Hepatocyte (in vitro differentiated cells): ENCODE results near the gene SEMA3A. TPM values are rescaled to one million over a fixed set of nuclear protein-coding genes. Genes with fewer than 3 reads are reported as not detected.

Experiments used
- DNase-seq: peaks from one replicate; pipeline ENCODE4 v3.0.0-alpha.2; 2016; ENCODE audit warnings: low spot score
- H2AFZ ChIP-seq: fragments of 200-600 bp; sonication (generic); 2 replicates; pipeline ENCODE4 v1.6.0; 2016; ENCODE audit warnings: antibody characterized with exemption, mild to moderate bottlenecking
- H3K27ac ChIP-seq: fragments of 200-600 bp; sonication (generic); 2 replicates; pipeline ENCODE4 v1.5.1; 2016; ENCODE audit warnings: mild to moderate bottlenecking
- H3K27me3 ChIP-seq: fragments of 200-600 bp; sonication (generic); 2 replicates; pipeline ENCODE4 v1.6.1; 2016
- H3K36me3 ChIP-seq: fragments of 200-600 bp; sonication (generic); replicated peaks from 2 replicates; pipeline ENCODE4 v1.5.1; 2016; ENCODE audit warnings: low read depth; ENCODE audit not compliant: insufficient read depth
- H3K4me1 ChIP-seq: fragments of 200-600 bp; sonication (generic); 2 replicates; pipeline ENCODE4 v1.5.1; 2016; ENCODE audit warnings: mild to moderate bottlenecking, moderate library complexity; ENCODE audit not compliant: insufficient read depth
- H3K4me2 ChIP-seq: fragments of 200-600 bp; sonication (generic); 2 replicates; pipeline ENCODE4 v1.6.0; 2016
- H3K4me3 ChIP-seq: fragments of 200-600 bp; sonication (generic); 2 replicates; pipeline ENCODE4 v1.5.1; 2016; ENCODE audit warnings: mild to moderate bottlenecking
- H3K79me2 ChIP-seq: fragments of 200-600 bp; sonication (generic); 2 replicates; pipeline ENCODE4 v1.6.0; 2017; ENCODE audit warnings: mild to moderate bottlenecking
- H3K9me2 ChIP-seq: fragments of 200-600 bp; sonication (generic); replicated peaks from 2 replicates; pipeline ENCODE4 v1.6.0; 2017; ENCODE audit warnings: mild to moderate bottlenecking; ENCODE audit not compliant: insufficient read depth
- H3K9me3 ChIP-seq: fragments of 200-600 bp; sonication (generic); 2 replicates; pipeline ENCODE4 v1.5.1; 2016; ENCODE audit warnings: low read depth, mild to moderate bottlenecking
- H4K20me1 ChIP-seq: fragments of 200-600 bp; sonication (generic); 2 replicates; pipeline ENCODE4 v1.6.0; 2016; ENCODE audit warnings: mild to moderate bottlenecking; ENCODE audit not compliant: insufficient read depth, poor library complexity, severe bottlenecking
- EZH2 ChIP-seq: fragments of 200-600 bp; sonication (generic); IDR thresholded peaks from 2 replicates; pipeline ENCODE4 v1.6.1; 2016; ENCODE audit warnings: antibody characterized with exemption, mild to moderate bottlenecking, borderline replicate concordance
- EZH2phosphoT487 ChIP-seq: fragments of 200-600 bp; sonication (generic); IDR thresholded peaks from one replicate; pipeline ENCODE4 v1.6.1; 2018; ENCODE audit warnings: antibody characterized with exemption, mild to moderate bottlenecking, low read depth, moderate library complexity; ENCODE audit not compliant: unreplicated experiment, severe bottlenecking
- whole genome bisulfite sequencing: methylation state at CpG from one replicate; pipeline ENCODE4 v1.1.6; 2016; ENCODE audit warnings: low lambda C conversion rate; ENCODE audit errors: missing lambda C conversion rate; 5-methylcytosine and 5-hydroxymethylcytosine counted together
- polyA plus RNA-seq: library from polyadenylated mRNA; unstranded; fragments of >200 nt; fragmentation: Nextera tagmentation; extraction: Ambion mirVana; gene quantifications from 2 replicates; pipeline ENCODE4 v1.2.1, GENCODE V29; 2016
- total RNA-seq: library from RNA; depleted of rRNA; stranded (reverse); fragments of >200 nt; gene quantifications from 2 replicates; pipeline ENCODE4 v1.2.3, GENCODE V29; 2014
- TF ChIP-seq, protein P1 (sequence below): fragments of 200-600 bp; sonication (generic); IDR thresholded peaks from 2 replicates; pipeline ENCODE4 v1.5.1; 2016; ENCODE audit warnings: antibody characterized with exemption, mild to moderate bottlenecking; ENCODE audit not compliant: poor library complexity

The SEMA3A gene
- total and polyA plus RNA-seq, 2 experiments from 2014 or later: 19.3 to 64.6 TPM

DNA sequence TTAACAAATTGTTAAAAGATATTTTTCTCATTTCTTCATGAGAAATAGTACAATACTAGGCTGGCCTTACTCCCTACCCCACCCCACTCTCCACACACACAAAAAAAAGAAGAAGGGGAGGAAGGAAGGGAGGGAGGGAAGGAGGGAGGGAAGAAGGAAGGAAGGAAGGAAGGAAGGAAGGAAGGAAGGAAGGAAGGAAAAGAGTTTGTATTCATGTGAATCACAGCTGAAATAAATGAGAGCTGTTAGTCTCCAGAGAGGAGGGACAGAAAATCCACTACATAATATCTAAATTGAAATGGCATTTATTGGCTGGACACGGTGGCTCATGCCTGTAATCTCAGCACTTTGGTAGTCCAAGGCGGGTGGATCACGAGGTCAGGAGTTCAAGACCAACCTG is 57.8 kb downstream of the SEMA3A start:
- WGBS: 84% methylated on average over 3 of the region's 3 CpGs
- DNase-seq: no peak
- no peaks in the 10 kb centered on the region for H3K27me3 ChIP-seq
- no peak overlapping the region for H3K4me2 ChIP-seq
- H3K36me3 ChIP-seq: peaks cover 3% of the 10 kb centered on the region
- TF ChIP-seq, protein P1, sequence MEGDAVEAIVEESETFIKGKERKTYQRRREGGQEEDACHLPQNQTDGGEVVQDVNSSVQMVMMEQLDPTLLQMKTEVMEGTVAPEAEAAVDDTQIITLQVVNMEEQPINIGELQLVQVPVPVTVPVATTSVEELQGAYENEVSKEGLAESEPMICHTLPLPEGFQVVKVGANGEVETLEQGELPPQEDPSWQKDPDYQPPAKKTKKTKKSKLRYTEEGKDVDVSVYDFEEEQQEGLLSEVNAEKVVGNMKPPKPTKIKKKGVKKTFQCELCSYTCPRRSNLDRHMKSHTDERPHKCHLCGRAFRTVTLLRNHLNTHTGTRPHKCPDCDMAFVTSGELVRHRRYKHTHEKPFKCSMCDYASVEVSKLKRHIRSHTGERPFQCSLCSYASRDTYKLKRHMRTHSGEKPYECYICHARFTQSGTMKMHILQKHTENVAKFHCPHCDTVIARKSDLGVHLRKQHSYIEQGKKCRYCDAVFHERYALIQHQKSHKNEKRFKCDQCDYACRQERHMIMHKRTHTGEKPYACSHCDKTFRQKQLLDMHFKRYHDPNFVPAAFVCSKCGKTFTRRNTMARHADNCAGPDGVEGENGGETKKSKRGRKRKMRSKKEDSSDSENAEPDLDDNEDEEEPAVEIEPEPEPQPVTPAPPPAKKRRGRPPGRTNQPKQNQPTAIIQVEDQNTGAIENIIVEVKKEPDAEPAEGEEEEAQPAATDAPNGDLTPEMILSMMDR: no peak
- TF ChIP-seq EZH2 (no peak), EZH2phosphoT487 (no peak)
- H2AFZ ChIP-seq: no peak overlapping the region
- peaks cover 10% of the 10 kb centered on the region for H3K4me1 ChIP-seq
- no peak overlapping the region for H3K4me3 ChIP-seq
- H3K9me3 ChIP-seq: no peaks in the 10 kb centered on the region
- H4K20me1 ChIP-seq: no peaks in the 10 kb centered on the region
- H3K9me2 ChIP-seq: no peaks in the 10 kb centered on the region
- H3K27ac ChIP-seq: no peak overlapping the region
- peaks cover 70% of the 10 kb centered on the region for H3K79me2 ChIP-seq

DNA sequence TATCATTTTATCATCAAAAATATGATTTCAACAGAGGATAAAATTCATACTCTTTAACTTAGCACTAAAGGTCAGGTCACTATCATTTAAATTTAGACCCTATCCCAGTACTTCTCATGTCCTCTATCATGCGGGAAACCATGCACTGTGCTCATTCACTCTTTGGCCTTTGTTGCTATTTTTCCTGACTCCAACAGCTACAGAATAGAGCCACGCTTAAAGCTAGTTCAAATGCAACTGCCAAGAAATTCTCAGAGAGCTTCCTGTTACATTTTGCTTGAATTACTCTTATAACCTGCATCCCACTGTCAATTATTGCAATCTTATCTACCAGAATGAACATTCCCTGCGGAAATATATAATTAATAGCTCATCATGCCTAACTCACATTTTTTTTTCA is 58.3 kb downstream of the SEMA3A start:
- Histone ChIP-seq H3K9me2 (no peaks in the 10 kb centered on the region), H3K36me3 (peaks cover 3% of the 10 kb centered on the region), H3K27ac (no peak overlapping the region), H3K79me2 (peaks cover 66% of the 10 kb centered on the region), H3K27me3 (no peaks in the 10 kb centered on the region), H2AFZ (no peak overlapping the region), H3K9me3 (no peaks in the 10 kb centered on the region), H3K4me3 (no peak overlapping the region), H4K20me1 (no peaks in the 10 kb centered on the region), H3K4me1 (peaks cover 10% of the 10 kb centered on the region), H3K4me2 (no peak overlapping the region)
- no peak for DNase-seq
- WGBS: 88% methylated on average over 3 of the region's 3 CpGs
- TF ChIP-seq EZH2phosphoT487 (no peak), EZH2 (no peak)
- TF ChIP-seq, protein P1: no peak

DNA sequence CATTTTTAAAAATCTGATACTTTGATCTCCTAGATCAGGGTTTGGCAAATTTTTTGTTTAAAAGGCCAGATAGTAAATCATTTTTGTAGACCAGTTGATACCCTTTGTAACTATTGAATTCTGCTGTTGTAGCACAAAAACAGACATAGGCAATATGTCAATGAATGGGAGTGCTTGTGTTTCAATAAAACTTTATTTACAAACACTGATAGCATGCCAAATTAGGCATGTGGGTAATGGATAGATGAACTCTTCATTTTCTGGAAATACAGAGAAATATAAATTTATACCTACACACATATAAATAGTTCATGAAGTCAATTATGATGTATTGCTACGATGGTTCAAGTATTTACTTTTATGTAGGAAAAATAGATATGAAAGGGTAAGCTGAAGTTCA is 60.4 kb downstream of the SEMA3A start:
- Histone ChIP-seq H3K4me3 (no peak overlapping the region), H3K9me2 (no peaks in the 10 kb centered on the region), H3K27ac (no peak overlapping the region), H4K20me1 (no peaks in the 10 kb centered on the region), H2AFZ (no peak overlapping the region), H3K79me2 (peaks cover 49% of the 10 kb centered on the region), H3K27me3 (no peaks in the 10 kb centered on the region), H3K36me3 (peaks cover 3% of the 10 kb centered on the region), H3K4me1 (peaks cover 7% of the 10 kb centered on the region), H3K4me2 (no peak overlapping the region), H3K9me3 (no peaks in the 10 kb centered on the region)
- no peak for DNase-seq
- 95% methylated on average over 1 of the region's 1 CpG for WGBS
- TF ChIP-seq EZH2 (no peak), EZH2phosphoT487 (no peak)
- TF ChIP-seq, protein P1: no peak

DNA sequence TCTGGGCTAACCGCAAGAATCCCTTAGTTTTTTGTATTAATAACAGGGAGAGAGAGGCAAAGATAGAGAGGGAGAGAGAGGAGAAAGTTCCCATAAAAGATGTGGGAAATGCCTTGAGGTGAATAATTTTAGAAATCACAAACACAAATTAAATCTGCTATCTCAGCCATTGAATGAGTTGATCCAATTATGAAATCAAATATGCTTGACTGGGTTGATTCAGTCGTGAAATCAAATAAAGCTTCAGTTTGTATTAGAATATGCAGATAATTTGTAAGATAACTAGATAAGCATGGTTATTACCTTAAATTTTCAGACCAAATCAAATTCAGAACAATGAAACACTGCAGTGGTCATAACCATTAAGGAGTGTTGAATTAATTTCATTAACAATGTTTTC is 68.9 kb downstream of the SEMA3A start:
- no peaks in the 10 kb centered on the region for H3K27me3 ChIP-seq
- no peaks in the 10 kb centered on the region for H4K20me1 ChIP-seq
- no peak for DNase-seq
- H3K36me3 ChIP-seq: no peaks in the 10 kb centered on the region
- H3K9me3 ChIP-seq: no peaks in the 10 kb centered on the region
- TF ChIP-seq EZH2phosphoT487: no peak
- WGBS: 94% methylated on average over 2 of the region's 2 CpGs
- no peaks in the 10 kb centered on the region for H3K9me2 ChIP-seq
- H3K4me3 ChIP-seq: no peak overlapping the region
- no peak overlapping the region for H2AFZ ChIP-seq
- peaks cover 9% of the 10 kb centered on the region for H3K4me1 ChIP-seq
- no peak overlapping the region for H3K27ac ChIP-seq
- H3K4me2 ChIP-seq: no peak overlapping the region
- H3K79me2 ChIP-seq: peaks cover 5% of the 10 kb centered on the region
